Skin epidermis (tissue), 12 donors: ENCODE measurements around the gene PTPRE.
A peak's percentile ranks its signal among the peaks of the same experiment; 100 is the strongest.
"Not testable (repeated sequence)": the region's sequence is repeated elsewhere in the genome, so short reads cannot be mapped to it uniquely, and the experiment has no call there.

Source experiments
- H3K27ac ChIP-seq, 21 experiments: fragments of 200-600 bp; sonication (generic) in 11 of 21; one replicate each; pipeline ENCODE4 v1.5.0; 2020; ENCODE audit warnings: mild to moderate bottlenecking in 3 of 21, inconsistent platforms in 2 of 21, moderate library complexity in 2 of 21
- H3K4me3 ChIP-seq, 7 experiments: fragments of 200-600 bp; sonication (generic) in 2 of 7; one replicate each; pipeline ENCODE4 v1.5.0; 2020; ENCODE audit warnings: inconsistent platforms in 2 of 7, mild to moderate bottlenecking in 2 of 7, moderate library complexity in 1 of 7

The PTPRE gene

GRCh38 chr10:127990132-127990788, 83.4 kb downstream of the PTPRE start:
- H3K4me3 ChIP-seq, result not testable (repeated sequence)
- H3K27ac ChIP-seq, result peak overlapping the region in 11 of 21 experiments; percentile 19 to 83 (median 61)

GRCh38 chr10:127990846-127991542, 84.1 kb downstream of the PTPRE start:
- Histone ChIP-seq H3K27ac (peak overlapping the region in 15 of 21 experiments; percentile 4 to 83 (median 55)), H3K4me3 (no peak overlapping the region)

GRCh38 chr10:127991543-127992255, 84.8 kb downstream of the PTPRE start:
- H3K4me3 ChIP-seq, result no peak overlapping the region
- H3K27ac ChIP-seq, result peak overlapping the region in 18 of 21 experiments; percentile 4 to 83 (median 53)

DNA sequence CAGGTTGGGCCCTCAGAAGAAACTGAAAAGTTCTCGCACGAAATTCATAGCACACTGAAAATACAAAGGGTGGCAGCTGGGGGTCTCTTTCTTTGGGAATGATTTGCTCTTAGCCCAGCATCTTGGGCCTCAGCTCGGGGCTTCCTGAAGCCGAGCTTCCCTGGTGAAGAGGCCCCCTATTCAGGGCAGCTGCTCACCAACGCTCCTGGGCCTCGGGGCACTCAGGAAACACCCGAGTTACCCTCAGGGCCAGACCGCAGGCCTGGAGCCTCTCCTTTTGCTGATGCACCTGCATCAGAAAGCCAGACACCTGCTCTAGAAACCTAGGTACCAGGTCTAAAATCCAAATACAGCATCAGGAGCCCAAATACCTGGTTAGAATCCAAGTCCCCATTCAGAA, 85.5 kb downstream of the PTPRE start:
- H3K27ac ChIP-seq, result peak overlapping the region in 8 of 21 experiments; percentile 27 to 82 (median 56)
- H3K4me3 ChIP-seq, result no peak overlapping the region

GRCh38 chr10:127993056-127993690, 86.3 kb downstream of the PTPRE start:
- Histone ChIP-seq H3K4me3 (no peak overlapping the region), H3K27ac (no peak overlapping the region)

- Histone ChIP-seq H3K4me3 (no peak overlapping the region), H3K27ac (no peak overlapping the region)
Observed at GRCh38 chr10:127995939-127996338, 89.0 kb downstream of the PTPRE start.

- H3K27ac ChIP-seq, result peak overlapping the region in 2 of 21 experiments; percentile 2 to 12
- no peak overlapping the region for H3K4me3 ChIP-seq
Observed at GRCh38 chr10:127996586-127996985, 89.7 kb downstream of the PTPRE start.

DNA sequence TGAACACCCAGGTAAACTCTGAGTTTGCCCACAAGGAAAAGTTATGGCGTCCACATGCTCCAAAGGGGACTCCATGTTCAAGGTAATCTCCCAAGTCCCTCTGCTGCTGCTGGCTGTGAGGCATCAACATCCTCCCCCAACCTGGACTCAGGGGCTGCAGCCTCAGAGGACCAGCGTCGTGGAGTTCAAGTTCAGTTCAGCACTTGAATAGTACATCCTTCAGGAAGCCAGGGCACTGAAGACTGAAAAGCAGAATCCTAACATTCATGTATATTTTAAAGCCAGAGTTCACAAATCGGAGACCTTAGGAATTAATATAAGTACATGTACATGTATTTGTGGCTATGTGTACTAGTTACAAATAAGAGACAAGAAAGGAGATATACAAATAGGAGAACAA, 90.4 kb downstream of the PTPRE start:
- H3K27ac ChIP-seq, result peak overlapping the region in 3 of 21 experiments; percentile 2 to 30 (median 13)
- no peak overlapping the region for H3K4me3 ChIP-seq

- no peak overlapping the region for H3K4me3 ChIP-seq
- no peak overlapping the region for H3K27ac ChIP-seq
Observed at GRCh38 chr10:127997937-127998336, 91.0 kb downstream of the PTPRE start.

DNA sequence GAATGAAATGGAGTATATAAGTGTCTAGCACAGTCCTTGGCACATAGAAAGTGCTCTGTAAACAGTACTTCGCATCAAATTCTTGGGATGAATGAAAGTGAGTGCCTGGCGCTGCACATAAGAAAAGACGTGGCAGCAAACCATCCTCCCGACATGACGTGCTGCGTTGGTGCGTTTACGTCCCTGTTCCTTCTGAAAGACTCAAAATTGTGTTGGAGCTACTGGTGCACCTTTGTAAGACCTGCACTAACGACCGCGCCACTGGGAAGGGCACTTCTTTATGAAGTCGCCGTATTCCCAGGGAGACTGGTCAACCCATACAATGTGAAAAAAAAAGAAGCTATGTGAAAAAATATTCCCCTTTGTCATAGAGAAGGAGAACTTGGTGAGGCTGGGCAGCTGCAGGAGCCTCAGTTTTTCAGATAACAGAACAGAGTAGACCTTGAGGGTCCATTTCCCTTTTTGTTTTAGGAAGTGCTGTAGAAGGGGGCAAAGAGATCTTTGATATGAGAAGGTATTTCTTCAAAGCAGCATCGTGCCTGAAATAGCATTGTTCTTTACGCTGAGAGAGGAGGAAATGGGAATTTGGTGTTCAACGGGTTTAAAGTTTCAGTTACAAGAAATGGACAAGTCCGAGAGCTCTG, 91.7 kb downstream of the PTPRE start:
- H3K4me3 ChIP-seq, result no peak overlapping the region
- no peak overlapping the region for H3K27ac ChIP-seq

- Histone ChIP-seq H3K4me3 (no peak overlapping the region), H3K27ac (no peak overlapping the region)
Observed at GRCh38 chr10:127999297-128000129, 92.6 kb downstream of the PTPRE start.

DNA sequence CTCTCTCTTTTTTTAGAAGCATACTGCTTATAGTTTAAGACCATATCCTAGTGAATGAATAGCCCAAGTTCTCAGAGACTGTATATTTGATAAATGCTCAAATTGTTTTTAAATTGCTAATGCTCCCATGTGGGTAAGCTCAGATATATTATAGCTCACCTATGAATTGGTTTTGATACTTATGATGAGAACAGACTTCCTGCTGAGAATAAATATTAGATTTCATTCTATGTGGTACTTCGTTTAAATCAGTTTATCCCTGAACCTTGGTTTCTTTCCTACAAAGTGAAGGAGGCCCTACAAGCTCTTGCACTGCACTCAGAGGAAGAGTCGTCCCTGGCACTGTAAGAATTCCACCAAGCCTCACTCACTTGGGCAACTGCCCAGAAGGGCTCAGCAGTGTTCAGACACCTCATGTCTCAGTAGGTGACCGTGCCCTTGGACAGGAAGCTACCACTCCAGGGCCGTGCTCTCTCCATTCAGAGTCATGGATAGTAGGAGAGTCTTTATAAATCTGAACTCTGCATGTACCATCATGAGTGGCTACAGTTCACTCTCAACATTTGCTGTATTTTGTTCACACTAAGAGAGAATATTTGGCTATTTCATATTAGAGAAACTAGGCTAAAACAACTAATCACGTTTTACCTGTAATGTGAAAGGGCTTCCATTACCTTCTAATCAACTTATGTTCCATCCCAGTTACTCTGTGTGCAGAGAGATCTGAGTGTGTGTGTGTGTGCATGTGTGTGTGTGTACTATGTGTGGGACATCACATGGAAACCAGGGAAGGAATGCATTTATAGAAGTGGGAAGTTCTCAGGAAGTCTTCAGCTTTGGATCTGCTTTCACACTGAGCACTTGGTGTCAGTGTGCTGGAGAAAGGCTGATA, 93.8 kb downstream of the PTPRE start:
- H3K4me3 ChIP-seq, result no peak overlapping the region
- no peak overlapping the region for H3K27ac ChIP-seq

GRCh38 chr10:128001363-128001745, 94.5 kb downstream of the PTPRE start:
- Histone ChIP-seq H3K27ac (no peak overlapping the region), H3K4me3 (no peak overlapping the region)

- Histone ChIP-seq H3K27ac (no peak overlapping the region), H3K4me3 (no peak overlapping the region)
Observed at GRCh38 chr10:128001849-128002248, 94.9 kb downstream of the PTPRE start.

GRCh38 chr10:128003521-128003920, 96.6 kb downstream of the PTPRE start:
- Histone ChIP-seq H3K27ac (no peak overlapping the region), H3K4me3 (no peak overlapping the region)

- Histone ChIP-seq H3K4me3 (no peak overlapping the region), H3K27ac (no peak overlapping the region)
Observed at GRCh38 chr10:128005858-128006257, 99.0 kb downstream of the PTPRE start.

DNA sequence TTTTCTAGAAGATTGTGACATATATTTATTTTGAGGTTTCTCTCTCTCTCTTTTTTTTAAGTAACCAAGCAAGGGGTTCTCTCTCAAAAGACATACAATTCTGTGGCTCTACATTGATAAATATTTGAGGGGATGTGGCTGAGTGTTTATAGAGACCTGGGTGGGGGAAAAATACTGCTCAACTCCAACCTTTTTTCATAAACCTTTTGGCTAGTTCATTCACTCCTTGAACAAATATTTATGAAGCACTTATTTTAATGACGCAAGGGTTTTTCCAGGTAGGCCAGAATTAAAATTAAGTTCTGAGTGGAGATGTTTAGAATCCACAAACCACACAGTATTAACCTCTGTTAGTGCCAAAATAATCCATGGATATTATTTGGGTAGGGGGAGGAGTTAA, 100.2 kb downstream of the PTPRE start:
- H3K4me3 ChIP-seq, result no peak overlapping the region
- H3K27ac ChIP-seq, result no peak overlapping the region

DNA sequence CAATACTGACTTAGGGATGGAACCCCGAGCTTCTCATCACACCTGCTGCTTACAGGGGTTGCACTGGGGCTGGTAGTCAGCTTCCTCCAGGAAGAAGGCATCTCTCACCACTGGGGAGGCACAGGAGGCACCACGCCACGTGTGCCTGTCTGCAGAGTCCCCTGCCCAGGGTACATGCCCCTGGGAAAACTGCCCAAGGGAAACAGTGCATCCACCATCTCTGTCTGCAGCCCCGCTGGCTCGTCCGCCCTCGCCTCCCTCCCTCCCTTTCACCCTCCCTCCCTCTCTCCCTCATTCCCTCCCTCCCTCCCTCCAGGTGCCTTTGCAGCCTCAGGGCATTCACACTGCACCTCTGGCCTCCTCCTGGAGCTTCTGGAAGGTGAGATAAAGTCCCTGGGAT, 101.1 kb downstream of the PTPRE start:
- no peak overlapping the region for H3K27ac ChIP-seq
- no peak overlapping the region for H3K4me3 ChIP-seq
